GM12874 (cell line): ENCODE results near the gene BPNT1.

Experiments used
- CTCF ChIP-seq: IDR thresholded peaks from 2 replicates; pipeline ENCODE4 v1.5.1; 2011; ENCODE audit warnings: low read depth, mild to moderate bottlenecking, control low read depth, low read length, moderate library complexity; ENCODE audit not compliant: insufficient read depth

Gene BPNT1

DNA sequence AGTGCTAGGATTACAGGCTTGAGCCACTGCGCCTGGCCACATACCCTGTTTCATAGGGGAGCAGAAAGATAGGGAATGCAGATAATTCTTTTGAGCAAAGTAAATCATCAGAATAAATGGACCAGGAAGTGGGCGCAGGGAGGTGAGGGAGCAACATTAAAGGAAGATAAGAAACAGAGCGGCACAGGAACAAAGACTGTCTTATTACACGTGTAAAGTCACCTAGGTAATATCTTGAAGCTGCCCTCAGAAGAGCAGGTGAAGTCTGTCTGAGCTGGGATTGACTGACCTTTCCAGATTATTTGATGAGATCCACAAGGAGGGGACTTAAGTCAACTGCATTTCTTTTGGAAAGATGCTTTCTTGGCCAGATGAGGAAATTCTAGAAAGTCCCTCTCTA, 50.9 kb downstream of the BPNT1 start:
- no peak for TF ChIP-seq CTCF

DNA sequence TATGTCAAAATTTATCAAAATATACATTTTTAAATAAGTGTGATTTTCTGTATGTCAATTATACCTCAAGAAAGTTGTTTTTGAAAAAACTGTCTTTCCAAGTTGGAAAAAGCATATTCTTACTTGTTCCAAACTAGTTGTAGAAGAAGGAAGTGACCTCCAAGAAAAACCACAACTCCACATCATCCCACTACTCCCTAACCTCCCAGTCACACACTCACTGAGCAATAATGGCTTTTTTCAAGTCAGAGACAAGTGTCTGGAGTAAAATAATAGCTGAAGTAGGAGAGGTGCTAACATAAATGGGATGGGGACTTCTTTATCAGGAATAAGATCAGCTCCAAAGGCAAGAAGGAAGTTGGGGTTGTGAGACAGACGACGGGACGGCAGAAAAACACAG, 56.7 kb downstream of the BPNT1 start:
- TF ChIP-seq CTCF = no peak

GRCh38 chr1:220031287-220031686, 58.3 kb downstream of the BPNT1 start:
- no peak for TF ChIP-seq CTCF

DNA sequence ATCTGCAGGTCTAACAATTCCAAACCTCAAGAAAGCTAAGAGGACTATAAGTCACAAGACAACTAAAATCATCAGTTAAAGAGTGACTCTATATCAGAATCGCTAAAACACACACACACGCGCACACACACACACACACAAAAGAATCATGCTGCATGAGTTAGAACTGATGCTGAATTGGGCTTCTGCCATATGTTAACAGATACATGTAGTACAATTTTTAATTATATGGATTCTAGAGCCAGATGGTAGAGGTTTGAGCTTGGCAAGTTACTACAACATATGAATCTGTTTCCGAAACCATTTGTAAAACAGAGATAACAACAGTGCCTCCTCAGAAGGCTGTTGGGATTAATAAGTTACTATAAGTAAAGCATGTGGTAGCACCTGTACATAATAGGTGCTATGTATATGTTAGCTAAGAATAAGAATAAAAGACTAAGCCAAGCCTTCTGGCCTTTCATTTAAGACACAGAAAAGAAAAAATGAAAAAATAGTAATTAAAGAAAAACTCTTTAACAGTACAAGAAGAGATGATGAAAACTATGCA, 61.2 kb downstream of the BPNT1 start:
- TF ChIP-seq CTCF = no peak

DNA sequence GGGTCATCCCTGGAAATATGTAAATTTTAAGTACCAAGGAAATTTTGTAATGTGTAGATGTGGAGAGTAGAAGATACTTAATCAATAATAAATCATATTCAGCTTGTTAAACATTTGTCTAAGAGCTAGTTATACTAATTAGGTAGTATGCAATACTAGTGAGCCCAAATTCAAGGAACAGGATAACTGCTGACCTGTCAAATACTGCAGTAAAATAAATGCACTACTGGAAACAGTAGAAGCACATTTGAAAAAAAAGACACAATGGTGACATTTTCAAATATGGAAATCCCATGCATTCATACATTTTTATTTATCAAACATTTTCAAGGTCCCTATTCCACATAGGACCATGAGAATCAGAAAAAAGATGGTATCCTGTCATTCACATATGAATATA, 70.5 kb downstream of the BPNT1 start:
- no peak for TF ChIP-seq CTCF

DNA sequence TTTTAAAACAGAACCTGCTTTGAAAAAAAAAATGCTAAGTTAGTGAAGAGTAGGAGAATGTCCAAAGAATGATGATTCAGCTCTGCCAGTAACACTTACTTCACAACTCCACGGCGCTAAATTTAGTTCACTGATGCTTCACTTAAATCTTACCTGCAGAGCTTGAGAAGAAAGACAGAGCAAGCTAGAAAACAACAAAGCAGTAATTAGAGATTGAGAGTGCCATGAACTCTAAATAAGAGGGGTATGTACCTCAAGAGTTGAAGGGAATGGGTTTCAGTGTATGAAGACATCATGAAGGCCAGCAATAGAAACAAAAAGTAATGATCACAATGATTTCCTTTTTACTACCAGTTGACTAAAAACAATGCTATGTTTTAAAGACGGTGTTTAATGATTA, 76.1 kb downstream of the BPNT1 start:
- TF ChIP-seq CTCF = no peak

GRCh38 chr1:220012259-220012658, 77.3 kb downstream of the BPNT1 start:
- no peak for TF ChIP-seq CTCF
